GM19035 (cell line): ENCODE measurements around the gene MSTO1.
"Not testable (repeated sequence)": the region's sequence is repeated elsewhere in the genome, so short reads cannot be mapped to it uniquely, and the experiment has no call there.

Experiments used
- ATAC-seq: cut with Tn5 transposase; IDR thresholded peaks from one replicate; pipeline ENCODE4 v1.9.1; 2021; ENCODE audit not compliant: unreplicated experiment

MSTO1 gene

DNA sequence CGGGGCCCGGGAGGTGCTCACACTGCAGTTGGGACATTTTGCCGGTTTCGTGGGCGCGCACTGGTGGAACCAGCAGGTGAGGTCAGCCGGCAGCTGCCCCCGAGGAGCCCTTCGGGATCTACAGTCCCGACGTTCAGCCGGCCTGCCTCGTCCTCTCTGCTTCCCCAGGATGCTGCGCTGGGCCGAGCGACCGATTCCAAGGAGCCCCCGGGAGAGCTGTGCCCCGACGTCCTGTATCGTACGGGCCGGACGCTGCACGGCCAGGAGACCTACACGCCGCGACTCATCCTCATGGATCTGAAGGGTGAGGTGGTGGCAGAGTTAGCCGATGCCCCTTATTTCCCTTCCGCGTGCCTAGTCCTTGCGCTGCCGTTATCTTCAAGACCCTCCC, 234 bp downstream of the MSTO1 start:
- peak; percentile 34 for ATAC-seq

DNA sequence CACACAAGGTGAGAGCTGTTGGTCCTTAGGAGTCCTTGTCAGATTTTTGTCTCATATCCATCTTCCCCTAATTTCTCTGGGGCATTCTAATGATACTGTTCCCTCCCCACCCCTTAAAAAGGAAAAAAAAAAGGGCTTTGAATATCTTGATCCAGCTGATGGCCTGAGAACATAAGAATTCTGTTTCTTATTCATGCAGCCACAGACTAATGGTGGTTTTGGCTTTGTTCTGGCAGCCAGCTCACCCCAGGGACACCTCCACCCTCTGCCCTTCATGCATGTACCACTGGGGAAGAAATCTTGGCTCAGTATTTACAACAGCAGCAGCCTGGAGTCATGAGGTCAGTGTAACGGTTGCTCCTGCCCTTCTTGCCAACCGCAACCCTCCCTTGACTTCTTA, 3.2 kb downstream of the MSTO1 start:
- ATAC-seq: not testable (repeated sequence)

DNA sequence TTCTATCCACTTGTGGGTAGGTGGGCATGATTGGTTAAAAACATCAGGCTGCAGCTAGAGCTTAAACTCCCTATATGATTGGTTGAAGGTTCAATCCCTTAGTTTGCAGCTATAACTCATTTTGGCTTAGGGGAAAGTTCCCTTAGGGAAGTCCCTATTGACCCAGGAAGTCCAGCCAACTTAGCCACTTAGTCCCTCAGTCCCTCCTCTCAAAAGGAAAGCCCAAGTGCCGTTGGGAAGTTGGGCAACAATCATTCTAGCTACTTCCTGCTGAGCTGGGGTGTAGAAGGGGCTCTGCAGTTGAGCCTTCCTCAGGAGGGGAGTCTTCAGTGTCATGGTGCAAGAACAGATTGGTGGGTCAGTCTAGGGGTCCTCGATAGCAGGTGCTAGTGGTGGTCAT, 12.2 kb downstream of the MSTO1 start:
- no peak for ATAC-seq

DNA sequence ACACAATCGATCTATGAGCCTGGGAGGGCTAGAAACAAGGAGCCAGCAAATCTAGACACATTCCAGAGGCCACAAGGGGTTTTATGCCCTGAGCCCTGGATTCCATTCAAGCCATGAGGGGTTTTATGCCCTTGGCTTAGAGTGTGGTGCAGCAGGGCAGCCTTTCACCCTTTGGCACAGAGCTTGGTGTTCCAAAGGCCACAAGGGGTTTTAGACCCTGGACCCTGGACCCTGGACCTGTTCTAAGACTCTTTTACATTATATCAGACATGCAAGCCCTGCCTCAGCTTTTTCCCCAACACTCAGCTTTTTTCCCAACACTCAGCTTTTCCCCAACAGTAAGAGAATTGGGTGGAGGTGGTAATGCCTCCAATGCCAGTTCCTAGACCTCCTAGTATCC, 13.3 kb downstream of the MSTO1 start:
- no peak for ATAC-seq

DNA sequence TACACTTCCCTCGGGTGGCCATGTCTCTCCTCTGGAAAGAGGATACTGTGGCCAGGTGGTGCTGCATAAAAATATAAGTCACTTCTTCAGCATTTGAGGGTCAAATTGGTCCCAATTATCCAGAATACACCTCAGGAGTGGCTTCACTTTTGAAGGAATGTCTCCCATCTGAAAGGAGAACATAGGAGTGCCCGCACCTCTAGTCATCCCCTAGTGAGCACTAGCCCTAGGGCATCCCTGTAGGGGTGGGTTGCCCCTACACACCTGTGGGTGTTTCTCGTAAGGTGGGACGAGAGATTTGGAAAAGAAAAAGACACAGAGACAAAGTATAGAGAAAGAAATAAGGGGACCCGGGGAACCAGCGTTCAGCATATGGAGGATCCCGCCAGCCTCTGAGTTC, 16.4 kb downstream of the MSTO1 start:
- ATAC-seq: not testable (repeated sequence)

DNA sequence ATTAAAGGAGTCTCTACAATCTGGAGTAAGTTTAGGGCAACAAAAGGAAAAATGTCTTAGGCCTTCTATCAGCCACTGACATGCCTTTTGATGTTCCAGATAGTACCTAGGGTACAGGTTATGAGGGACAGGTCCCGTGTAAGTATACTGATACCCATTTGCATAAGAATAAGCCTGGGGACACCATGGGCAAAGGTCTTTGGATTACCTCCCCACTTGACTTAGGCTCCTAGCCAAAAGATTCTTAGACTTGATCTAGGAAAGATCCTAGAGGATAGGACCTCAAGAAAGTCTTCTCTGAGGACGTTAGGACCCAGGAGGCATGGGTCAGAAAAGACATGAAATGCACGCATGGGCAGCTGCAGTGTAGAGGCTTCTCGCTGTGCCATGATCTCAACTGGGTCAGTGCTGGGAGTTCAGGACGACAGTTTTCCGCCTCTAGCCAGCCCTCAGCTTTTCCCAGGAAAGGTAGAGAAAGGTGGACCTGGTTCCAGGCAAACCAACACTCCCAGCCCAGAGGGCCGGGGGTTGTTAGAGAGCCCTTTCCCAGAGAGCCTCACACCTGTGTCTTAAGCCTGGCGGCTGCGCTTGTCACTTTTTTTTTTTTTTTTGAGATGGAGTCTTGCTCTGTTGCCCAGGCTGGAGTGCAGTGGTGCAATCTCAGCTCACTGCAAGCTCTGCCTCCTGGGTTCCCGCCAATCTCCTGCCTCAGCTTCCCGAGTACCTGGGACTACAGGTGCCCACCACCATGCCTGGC, 26.6 kb downstream of the MSTO1 start:
- no peak for ATAC-seq

DNA sequence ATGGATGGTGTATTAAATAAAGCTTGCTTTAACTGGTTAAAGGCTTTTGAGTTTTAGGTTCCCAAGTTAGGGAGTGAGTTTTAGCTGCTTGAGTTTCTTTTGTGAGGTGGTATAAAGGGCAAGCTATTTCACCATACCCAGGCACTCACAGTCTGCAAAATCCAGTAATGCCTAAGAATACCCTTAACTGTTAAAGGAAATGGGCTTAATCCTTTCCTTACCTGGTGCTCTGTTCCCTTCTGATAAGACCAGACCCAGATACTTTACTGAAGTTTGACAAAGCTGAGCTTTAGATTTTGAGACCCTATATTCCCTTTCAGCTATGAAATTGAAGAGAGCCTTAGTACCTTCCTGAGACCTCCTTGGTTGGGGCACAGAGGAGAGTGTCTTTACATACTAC, 30.3 kb downstream of the MSTO1 start:
- ATAC-seq: no peak

DNA sequence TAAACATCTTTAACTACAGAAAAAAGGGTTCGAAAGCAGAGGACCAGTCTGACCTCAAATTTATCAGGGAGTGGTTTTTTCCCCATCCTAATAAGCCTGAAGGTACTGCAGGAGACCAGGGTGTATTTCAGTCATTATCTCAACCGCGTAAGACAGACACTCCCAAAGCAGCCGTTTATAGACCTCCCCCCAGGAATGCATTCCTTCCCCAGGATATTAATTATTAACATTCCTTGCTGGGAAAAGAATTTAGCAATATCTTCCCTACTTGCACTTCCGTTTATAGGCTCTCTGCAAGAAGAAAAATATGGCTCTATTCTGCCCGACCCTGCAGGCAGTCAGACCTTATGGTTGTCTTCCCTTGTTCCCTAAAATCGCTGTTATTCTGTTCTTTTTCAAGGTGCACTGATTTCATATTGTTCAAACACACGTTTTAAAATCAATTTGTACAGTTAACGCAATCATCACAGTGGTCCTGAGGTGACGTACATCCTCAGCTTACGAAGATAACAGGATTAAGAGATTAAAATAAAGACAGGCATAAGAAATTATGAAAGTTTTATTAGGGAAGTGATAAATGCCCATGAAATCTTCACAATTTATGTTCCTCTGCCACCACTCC, 32.7 kb downstream of the MSTO1 start:
- not testable (repeated sequence) for ATAC-seq

DNA sequence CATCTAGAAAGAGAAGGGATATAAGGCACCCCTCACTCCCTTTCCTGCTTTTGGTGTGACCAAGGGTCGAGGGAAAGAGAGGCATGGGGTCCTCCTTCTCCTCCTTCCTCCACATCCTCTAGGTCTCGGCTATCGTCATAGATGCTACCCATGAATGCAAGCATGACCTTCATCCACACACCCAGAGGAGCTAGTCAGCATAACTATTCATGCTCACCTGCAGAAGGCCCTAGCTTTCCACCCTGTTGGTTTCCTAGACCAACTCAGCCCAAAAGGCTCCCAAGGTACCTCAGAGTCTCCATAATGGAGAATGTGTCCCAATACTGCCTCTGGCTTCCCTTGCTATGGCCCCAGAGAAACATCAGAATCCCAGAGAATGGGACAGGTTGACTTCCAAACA, 33.2 kb downstream of the MSTO1 start:
- no peak for ATAC-seq

DNA sequence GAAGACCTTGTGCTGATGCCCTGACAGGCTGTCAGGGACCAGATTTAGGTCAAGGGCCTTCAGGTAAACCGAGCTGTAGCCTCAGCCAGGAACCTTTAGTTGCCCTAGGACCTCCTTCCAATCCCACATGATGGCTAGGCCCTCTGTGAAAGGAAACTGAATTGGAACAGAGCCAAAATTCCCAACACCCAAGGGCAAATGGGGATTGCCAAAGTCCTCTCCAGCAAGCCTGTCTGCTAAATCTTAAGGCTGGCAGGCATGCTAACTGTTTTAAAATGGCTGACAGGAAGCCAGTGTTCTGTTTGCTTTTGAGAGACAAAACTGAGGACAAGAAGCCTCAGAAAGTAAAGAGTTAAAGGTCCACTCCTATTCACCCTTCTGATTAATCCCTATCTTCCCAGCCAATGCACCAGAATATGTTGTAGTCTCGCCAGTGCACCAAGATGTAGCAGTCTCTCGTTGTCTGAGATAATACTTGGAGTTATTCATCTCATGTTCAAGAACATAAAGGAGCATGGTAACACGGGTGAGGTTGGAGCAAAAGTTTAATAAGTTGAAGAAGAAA, 35.1 kb downstream of the MSTO1 start:
- ATAC-seq: no peak

DNA sequence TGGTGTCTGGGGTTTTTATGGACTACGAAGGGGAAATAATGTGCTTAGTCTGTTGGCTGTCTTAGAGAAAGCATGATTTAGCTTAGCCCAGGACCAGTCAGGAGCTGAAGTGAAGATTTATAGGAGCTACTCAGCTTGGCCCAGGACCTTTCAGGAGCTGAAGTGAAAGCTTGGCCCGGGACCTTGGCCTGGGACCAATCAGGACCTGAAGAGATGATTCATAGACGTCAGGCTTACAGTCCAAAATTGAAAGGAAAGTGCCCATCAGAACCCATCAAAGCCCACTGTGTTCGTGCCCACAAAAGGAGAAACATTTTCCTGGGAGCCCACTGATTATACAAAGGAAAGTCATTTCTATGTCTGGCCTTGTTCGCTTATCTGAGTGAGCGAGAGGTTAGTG, 35.6 kb downstream of the MSTO1 start:
- ATAC-seq: no peak

DNA sequence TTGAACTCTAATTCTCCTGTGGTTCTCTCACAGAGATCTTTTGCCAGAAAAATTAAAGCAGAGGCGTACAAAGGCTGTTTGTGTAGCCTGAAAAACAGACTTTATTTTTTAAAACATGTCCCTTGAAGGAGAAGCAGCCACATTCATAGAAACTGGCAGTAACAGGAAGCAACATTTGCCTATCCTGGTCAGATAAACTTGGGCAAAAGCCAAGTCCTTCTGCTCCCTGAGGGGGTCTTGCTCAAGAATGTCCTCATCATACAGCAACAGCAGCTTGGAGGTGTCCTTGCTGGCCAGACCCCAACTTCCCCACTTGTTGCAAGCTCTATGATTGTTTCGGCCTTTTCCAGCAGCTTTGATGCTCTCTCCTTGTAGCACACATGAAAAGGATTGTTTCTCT, 36.3 kb downstream of the MSTO1 start:
- no peak for ATAC-seq

DNA sequence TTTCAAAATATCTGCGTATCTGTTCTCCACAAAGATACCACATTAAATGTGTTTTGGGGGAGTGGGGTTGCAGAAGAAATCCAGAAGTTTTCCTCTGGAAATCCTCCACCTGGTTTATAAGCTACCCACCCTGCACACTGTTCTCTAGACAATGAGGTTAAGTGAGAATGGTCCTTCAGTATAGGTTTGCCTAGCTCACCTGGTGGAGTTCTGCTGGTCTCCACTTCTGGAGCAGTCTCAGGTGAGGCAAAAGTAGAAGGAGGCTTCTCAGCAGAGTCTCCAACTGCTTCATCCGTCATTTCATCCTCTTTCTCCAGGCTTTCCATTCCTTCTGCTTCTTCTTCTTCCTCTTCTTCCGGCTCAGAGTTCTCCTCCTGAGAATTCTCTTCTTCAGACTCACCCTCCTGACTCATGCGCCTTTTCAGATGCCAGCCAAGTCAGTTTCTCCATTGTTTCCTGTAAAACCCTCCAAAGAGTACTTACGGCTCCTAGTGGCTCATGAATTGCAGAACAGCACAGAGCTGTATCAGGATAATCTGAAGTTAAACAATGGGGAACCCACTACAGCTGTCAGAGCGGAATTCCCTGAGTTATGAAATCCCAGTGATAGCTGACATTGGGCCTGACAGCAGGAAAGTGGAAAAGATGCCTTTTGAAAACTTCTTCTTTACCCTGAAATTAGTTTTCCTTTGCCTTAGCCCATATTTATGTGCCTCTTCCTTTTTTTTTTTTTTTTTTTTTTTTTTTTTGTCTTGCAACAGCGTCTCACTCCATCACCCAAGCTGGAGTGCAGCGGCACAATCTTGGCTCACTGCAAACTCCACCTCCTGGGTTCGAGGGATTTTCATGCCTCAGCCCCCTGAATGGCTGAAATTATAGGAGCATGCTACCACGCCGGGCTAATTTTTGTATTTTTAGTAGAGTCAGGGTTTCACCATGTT, 38.5 kb downstream of the MSTO1 start:
- ATAC-seq: no peak

DNA sequence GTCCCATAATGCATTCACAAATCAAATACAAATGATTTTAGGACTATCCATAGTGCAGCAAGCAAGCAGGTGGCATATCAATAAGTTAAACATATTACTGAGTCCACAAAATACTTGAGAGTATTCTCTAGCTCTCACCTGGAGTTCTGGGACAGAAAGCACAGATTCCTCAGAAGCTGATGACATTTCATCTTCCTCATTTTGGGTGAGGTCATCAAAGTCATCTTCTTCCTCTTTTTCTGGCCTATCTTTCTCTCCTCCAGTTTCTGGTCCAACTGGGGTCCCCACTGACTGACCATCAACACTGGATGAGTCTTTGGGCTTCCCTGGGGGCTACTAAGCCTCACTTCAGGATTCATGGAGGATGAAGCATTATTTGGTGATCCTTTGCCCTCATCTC, 39.7 kb downstream of the MSTO1 start:
- no peak for ATAC-seq

DNA sequence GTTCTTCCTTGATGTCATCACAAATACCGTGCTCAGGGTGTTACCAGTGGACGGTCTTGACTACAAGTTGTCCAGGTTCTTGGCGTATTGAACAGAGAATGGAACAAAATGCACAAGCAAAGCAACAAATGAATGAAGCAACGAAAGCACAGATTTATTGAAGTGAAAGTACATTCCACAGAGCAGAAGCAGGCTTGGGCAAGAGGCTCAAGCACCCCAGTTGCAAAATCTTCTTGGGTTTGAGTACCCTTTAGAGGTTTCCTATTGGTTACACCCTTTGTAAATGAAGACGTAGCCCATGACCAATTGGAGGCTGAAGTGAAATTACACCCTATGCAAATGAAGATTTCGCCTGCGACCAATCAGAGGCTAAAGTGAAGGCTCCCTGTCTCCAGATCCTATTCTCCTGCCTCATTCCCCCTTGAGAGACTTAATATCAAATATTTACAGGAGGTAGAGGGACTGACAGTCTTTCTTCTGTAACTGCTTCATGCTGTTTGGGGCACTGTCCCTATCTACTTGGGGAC, 40.3 kb downstream of the MSTO1 start:
- no peak for ATAC-seq

DNA sequence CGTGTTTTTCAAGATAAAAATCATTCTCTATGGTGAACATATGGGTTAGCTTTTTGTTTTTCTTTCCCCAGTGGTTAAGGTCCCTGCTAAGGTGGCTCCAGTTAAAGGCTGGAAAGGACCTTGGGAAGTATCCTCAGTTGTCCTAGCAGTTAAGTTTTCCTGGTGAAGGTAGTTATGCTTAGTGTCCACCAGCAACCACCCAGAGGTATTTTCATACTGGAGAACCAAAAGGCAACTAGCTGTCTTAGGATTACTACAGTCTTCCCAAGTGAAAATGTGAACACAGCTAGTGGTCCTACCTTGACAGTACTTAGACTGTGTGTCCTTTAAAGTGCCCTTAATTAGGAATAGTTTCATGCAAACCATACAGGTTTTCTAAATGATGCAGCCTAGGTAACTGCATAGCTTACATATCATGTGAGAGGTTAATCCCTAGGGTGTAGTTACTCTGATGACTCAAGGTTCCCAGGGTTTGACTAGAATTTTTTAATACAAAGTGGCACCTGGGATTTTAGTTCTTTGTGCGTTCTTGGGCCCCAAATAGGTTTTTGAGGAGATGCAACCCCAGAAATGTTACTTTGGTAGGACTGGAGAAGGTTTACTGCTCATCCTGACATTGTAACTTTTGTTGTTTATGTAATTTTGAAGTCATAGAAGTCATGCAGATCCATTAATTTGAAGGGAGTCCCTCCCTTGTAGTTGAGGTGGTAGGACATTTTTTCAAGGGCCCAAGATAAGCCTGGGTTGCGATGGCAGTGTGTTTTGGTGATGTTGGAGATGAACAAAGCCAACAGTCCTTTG, 42.0 kb downstream of the MSTO1 start:
- no peak for ATAC-seq

DNA sequence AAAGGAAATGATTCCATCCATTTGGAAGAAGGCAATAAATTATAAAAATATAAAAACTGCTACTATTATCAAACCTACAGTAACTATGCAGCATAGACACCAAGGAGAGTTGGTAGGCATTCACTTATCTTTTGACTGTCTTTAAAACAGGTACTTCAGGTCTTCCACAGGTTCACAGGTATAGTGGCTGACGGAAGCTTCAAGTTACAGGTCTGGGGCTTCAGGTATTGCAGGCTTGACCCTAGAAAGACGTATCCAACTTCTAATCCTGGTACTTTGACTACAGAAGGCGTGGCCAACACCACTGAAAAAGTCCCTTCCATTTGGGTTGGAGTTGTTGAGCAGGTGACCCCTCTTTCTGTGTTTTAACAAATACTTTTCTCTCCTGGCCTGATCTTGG, 42.9 kb downstream of the MSTO1 start:
- ATAC-seq: no peak

DNA sequence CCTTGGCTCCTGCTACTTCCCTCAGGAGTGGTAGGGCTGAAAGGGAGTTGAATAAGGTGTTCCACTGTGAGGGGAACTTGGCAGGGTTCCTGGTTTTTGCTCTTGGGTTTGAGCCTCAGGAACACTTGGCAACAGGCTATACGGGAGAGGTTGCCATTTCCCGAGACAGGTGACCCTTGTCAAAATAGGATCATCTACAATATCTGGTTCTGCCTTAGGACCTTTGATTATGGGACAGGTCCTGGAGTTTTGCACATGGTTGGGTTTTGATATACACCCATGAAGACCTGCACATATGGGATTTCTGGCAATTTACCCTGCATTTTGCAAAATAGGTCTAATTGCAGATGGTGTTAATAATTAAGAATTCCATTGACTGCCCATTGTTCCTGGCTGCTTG, 47.4 kb downstream of the MSTO1 start:
- ATAC-seq: no peak

DNA sequence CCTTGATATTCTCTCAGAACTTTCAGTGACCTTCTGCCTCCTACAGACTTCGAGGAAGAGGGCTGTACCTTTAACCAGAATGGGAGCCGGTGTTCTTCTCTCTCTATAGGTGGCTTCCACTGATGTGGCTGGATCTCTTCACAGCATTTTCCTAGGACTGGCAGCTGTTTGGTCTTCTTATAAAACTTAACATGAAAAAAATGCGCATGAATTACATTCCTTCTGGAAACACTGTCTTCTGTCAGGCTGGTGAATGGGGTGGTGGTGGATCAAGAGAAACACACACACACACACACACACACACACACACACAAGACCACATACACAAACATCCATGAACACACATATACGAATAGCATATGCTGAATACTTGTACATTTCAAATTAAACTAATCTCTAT, 51.2 kb downstream of the MSTO1 start:
- not testable (repeated sequence) for ATAC-seq
